ENCODE data around the gene TBC1D22A. TPM values are rescaled to one million over a fixed set of nuclear protein-coding genes. Genes with fewer than 3 reads are reported as not detected.
A peak's percentile ranks its signal among the peaks of the same experiment; 100 is the strongest.

The TBC1D22A gene
- total RNA-seq, 1 donor from 2014 or later: 8.9 TPM

DNA sequence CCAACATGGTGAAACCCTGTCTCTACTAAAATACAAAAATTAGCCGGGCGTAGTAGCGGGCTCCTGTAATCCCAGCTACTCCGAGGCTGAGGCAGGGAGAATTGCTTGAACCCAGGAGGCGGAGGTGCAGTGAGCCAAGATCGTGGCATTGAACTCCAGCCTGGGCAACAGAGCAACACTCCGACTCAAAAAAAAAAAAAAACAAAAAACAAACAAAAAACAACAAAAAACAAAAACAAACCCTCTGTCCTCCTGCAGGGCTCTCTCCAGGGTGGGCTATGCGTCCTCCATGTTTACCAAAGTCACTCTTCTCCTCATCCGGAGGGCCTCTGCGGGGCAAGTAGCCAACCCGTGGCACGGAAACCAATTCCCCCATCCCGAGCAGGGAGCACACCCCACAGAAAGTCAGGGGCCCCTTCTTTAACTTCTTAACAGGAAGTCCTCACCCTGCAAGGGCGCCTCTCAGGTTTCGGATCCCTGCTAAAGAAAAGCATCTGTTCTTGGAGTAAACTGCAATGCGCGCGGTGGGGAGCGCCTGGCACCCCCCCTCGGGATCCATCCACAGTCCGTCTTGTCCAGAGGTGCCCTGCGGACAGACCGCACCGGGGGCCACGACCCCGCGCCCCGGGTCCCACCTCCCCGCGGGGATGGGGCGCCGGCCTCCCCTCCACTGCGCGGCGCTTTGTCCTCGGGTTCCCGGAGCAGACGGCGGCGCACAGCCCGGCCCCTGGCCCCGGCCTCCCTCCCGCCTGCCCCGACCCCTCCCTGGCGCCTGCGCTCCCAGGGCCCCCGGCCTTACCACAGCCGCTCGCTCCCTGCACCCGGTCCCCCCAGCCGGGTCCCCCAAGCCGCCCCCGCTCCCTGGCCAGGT, 25.1 kb upstream of the TBC1D22A start:
- peak; percentile 25 for DNase-seq

DNA sequence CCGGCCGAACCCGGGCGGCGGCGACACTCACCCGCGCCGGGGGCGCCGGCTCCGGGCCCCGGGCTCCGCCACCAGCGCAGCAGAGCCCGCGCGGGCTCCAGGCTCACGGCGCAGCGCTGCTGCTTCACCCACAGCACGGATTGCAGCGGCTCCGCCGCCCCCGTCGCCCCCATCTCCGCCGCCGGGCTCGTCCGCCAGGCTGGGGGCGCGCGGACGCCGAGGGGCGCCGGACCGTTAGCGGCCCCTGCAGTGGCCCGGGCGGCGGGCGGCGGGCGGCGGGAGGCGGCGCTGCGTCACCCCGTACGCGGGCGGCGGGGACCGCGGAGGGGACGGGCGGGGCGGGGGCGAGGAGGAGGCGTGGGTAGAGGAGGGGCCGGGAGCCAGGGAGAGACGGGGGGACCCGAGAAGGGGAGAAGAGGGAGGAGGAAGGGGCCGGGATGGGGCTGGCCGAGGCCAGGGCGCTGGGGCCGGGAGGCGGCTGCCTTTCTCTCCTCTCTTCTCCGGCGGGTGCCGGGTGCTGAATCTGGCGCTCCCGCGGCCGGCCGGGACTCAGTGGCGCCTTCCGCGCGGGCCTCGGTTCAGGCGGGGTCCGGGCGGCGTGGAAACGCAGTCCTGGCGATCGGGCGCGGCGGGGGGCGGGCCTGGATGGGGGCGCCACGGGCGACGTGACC, 24.3 kb upstream of the TBC1D22A start, which contains the start of gene CERK:
Gene CERK, minus strand, starts transcription at position 277 of the 671 bp plus-strand sequence. Its CDS starts 104 bp downstream, at position 173.
- peak; percentile 61 for DNase-seq

DNA sequence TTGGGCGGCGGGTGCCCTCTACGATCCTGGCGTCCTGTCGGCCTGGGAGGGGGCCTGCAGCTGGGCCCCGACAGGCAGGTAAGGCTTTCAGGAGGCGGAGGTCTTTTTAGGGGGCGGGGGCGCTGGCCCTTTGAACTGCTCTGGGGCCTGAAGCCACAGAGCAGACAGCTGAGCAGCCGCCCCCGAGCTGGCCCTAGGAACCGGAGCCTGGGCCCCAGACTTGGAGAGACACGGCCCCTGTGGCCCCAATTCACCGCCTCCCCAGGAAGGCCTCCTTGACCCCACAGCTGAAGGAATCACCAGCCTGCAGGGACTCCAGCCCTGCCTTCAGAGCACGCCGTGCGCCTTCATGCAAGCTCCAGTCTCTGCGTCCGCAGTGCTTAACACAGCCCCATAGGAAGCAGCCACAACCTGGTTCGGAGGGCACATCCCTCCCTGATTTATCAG, 23.8 kb upstream of the TBC1D22A start:
- no peak for DNase-seq

DNA sequence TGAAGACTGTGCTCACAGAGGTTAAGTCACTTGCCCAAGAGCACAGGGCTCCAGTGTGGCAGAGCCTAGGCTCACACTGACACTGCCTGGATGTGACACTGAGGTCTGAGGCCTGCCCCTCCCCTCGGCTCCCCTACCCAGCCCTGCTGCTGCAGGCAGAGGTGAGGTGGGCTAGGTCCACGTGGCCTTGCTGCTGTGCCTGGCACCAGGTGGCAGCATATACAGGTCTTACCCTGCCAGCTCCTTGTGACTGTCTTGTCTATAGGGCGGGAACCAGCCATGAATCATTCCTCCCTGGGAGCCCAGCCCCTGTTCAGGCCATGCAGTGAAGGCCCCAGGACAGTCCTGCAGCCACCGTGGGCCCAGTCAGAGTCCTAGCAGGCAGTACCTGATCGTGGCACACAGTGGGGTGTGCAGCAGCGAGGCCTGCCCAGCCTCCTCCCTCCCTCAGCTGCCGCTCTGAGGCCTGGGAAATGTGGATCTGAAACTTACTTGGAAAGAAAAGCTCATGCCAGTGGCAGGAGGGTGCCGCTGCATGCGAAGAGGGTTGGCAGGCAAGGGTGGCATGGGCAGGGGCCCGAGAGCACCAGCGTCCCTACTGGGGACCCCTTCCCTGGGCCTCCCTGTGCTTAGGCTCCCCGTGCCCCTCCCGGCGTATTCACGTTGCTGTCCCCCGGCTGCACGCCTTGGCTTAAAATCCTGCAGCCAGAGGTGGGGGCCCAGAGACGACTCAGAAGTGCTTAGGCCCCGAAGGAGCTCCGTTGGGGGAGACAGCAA, 23.2 kb upstream of the TBC1D22A start:
- DNase-seq: no peak

DNA sequence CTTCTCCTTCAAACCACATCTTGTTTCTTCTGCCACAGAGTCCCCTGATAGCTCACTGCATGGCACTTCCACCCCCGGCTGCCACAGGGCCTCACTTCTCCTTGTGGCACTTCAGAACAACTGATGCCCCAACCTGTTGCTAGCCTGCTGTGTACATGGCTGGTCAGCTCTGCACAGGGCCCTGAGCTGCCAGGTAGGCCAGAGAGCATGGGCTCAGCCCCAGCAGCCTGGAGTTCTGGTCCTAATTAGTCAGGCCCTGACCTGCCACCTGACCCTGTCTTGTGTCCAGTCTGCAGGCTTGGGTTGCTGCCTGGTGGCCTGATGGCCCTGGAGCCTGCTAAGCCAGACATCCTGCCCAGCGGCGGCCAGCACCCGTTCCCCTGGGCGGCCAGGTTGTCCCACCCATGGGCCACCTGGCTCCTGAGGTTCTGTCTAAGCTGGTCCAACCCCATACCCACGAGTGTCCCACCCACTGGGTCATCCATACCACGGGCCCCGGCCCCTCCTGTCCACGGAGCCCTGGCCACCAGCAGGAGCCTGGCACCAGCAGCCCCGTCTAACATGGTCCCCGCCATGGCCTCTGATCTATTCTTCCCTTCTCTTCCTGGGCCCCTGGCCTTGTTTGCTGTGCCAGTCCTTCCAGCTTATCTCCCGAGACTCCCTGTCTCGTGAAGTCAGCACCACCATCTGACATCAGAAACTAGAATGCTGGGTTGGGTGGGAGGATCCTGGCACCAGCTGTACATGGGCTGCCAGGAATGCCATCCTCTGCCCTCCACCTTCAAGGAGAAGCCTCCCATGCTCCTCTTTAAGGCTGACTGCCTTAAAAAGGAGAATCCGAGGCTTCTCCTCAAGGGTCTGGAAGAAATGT, 21.3 kb upstream of the TBC1D22A start:
- no peak for DNase-seq

DNA sequence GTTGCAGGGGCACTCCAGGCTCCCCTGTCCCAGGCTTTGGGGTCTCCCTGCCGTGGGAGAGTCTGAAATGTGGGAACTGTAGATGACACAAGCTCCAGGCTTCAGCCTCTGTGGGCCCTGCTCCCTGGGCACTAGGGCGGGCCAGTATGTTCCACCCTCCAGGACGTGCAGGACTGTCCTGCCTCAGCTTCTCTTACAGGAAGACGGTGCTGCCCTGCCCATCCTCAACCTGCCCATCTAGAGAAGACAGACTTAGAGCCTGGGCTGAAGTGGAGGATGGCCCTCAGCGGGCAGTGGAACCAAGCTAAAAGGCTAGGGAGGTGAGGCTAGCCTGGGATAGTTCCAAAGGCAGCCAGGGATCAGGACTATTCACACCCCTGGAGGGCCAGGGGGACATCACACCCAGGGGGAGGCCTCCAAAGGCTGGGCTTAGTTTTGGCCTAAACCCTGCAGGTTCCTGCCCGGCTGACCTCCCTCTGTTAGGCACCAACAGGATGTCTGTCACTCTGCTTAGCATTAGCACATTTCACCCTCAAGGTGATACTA, 20.4 kb upstream of the TBC1D22A start:
- no peak for DNase-seq

DNA sequence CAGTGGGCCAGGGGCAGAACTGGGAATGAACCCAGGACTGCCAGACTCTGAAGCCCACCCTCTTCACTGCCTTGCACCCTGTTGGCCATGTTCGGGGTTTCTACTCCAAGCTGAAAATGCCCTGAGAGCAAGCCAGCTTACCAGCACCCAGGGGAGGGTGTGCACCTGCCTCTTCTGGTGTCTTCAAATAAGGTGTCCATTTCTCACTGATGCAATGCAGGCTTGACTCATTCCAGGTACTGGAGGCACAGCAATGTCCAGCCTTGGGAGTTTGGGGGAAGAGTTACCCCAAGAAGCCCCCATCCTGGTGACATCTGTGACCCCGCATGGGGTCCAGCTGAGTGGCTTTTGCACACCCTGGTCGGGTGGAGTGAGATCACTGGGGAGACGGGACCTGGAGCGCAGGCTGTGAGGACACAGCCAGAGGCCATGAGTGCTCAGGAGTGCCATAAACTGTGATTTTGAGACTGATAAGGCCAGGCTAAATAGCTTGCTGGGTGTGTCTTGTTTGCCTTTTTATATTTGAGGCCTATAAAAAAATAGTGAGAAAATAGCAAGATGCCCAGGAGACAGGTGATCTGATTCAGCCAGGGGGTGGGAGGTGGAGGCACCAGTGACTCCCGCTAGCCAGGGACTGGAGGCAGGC, 19.8 kb upstream of the TBC1D22A start:
- DNase-seq: no peak

DNA sequence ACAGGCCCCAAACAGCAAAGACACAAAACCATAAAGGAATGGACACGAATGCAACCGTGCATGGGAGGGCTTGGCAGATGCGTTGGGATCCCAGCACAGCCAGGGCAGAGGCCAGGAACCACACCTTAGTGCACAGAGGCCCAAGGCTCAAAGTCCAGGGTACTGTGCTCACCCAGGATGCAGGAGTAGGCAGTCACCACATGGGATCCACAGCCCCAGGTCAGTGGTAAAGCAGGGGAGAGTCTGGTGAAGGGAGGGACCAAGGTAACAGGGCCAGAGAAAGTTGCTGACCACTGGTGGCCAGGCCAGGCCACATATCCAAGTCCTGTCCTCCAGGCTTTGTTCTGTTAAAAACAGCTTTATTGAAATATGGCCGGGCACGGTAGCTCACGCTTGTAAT, 17.9 kb upstream of the TBC1D22A start:
- no peak for DNase-seq

DNA sequence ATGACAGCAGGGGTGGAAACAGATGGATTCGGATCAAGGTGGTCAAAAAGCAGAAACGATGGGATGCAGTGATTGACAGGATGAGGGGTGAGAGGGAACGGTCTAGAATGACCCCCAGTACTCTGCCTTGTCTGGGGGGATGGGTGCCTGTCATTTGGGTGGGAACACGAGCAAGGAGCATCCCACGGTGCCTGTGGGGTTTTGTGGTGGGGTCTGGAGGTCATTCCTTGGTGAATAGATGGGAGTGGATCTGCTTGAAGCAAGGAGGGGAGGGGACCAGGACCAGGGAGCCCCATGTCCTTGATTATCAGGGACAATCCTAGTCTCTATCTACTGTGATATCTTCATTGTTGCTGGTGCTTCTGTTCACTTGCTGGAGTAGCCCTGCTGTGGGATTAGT, 16.3 kb upstream of the TBC1D22A start:
- no peak for DNase-seq

DNA sequence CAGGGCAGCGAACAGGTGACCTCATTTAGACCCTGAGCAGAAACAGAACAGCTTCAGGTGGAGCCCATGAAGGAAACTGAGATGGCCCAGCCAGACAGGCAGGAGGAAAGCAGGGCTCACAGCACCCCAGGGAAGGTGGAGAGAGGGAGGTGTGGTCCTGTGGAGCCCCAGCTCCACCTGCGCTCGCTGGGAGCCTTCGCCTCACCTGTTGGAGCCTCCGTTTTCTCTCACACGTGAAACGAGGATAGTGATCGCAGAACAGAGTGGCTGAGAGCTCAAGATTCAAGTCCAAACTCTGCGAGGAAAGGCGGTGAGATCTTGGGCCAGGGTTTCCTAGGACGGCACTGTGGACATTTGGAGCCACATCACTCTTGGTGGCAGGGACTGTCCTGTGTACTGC, 15.8 kb upstream of the TBC1D22A start:
- DNase-seq: no peak

DNA sequence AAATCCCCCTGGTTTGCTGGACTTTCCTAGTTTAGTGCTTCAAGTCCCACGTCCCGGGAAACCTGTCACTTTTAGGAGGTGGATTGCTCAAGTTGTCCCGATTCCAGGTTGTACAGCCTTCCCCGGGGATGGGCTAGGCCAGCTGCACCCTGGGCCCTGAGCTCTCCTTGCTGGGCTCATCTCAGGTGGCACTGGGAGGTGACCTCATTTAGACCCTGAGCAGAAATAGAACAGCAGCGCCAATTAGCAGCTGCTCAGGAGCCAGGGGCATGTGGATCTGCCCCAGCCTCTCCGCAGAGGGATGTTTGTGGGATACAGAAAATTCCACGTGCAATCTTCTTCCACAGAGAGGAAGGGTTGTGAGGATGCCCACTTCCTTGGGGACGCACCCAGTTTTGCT, 14.8 kb upstream of the TBC1D22A start:
- no peak for DNase-seq

DNA sequence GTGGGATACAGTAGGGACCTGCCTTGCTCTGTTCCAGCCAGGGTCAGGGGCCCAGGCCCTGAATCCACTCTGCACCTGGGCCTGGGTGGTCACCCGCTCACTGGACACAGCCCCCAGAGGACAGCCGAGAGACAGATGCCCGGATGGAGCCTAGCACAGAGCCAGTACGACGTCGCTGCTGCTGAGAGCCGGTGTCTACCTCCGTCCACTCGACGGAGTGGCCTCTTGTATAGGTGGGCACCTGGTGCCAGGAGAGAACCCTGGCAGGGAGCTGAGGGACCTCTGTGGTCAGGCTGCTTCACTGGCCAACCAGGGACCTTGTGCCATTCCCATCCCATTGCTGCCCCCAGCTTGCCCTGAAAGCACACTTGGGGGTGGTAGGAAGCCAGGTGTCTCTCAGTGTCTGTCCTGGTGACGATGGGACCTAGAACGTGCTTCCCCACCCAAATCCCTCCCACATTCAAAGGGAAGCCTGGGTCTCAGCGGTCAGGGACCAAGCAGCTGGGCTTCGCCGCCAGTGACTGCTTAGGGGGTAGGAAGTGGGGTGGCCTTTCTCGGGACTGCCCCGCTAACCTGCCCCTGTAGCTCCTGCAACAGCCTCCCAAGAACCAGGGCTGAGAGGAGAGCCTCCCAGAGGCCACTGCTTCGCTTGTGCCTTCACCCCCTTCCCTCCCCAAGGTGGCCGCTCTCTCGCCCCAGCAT, 14.1 kb upstream of the TBC1D22A start:
- no peak for DNase-seq

DNA sequence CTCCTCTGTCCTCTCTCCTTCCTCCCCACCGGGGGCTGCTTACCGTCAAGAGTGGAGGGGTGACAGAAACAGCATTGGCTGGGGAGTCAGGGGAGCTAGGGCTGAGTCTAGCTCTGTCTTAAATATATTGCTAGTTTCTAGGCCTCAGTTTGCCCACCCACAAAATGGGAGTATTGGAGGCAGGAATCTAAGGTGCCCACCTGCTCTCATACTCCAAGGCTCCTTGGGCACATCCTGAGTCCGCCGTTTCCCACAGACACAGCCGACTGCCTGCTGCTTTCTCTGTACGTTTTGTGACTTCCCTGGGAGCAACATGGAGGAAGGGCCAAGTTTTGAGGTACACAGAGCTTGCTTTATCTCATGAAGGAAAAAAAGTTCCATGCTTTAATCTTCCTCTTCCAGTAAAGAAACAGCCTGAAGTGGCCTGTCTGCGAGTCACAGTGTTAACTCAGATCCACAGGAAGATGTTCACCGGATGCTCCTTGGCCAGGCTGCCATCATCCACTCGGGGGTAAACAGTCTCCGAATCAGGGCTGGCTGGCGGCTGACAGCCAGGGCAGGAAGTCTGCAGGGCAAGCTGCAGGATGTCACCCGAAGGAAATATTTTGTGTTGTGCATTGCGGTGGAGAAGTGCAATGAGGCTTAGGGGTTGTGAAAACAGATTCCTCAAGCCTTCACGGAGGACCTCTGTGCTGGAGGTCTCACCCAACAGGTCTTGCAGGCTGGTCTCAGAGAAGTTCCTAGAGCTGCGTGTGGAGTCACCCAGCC, 13.4 kb upstream of the TBC1D22A start:
- peak; percentile 26 for DNase-seq

DNA sequence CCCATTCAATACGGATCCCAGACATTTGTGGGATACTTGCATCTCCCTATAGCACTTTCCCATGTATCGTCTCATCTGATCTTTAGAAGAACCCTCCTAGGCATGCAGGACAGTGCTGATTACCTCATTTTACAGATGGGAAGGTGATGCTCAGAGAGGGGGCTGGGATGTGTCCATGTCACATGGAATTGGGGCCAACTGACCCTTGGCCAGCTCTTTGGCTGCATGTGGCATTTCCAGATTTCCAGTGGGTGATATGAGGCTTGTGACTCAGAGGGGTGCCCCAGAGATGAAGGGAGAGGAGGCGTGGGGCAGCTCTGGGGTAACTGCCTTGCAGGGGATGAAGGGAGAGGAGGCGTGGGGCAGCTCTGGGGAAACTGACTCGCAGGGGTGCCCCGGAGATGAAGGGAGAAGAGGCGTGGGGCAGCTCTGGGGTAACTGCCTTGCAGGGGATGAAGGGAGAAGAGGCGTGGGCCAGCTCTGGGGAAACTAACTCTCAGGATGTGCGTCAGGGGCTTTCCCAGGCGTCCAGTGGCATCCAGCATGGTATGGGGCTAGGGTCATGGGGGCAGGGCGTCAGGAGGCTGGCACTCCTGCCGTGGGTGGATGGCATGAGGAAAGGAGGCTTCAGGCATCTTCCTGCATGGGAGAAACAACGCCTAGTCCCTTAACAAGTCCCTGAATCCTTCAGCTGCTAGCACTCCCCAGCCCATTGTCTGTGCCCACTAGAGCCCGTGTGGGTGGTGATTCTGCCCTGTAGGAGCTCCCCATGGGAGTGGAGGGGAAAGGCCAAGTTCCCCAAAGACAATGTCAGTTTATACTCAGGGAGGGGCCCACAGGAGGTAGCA, 12.5 kb upstream of the TBC1D22A start:
- DNase-seq: no peak

DNA sequence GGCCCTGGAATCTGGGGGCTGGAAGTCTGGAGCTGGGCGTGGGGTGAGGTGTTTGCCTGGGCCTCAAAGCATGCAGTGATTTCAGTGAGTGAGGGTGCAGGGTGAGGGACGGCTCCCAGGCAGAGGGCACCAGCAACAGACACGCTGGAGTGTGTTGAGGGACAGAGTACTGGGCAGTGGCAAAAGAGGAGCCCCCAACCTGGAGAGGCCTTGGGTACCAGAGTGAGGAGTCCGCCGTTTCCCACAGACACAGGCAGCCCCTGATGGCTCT, 12.0 kb upstream of the TBC1D22A start:
- DNase-seq: no peak

DNA sequence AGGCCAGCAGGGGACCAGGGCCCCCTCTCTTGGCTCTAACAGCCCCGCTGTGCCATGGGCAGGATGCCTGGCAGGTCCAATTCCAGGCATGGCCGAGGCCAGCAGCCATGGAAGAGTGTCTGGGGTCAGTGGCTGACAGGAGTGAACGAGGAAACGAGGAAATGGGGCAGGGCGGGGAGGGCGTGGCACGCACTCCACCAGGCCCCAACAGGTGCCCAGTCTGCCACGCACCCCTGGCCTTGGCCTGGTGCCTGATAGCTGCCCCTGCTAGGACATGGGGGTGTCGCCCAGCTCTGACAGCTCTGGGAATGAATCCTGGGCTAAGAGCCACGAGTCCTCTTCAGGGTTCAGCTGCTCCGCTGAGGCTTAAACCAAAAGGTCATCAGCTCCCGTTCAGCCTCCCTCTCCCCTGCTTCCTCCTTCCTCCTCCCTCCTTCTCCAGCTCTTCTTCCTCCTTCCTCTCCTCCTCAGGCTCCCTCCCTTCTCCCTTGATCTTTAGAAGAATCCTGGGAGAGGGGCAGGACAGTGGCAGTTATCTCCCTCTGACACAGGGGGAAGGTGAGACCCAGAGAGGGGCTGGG, 11.5 kb upstream of the TBC1D22A start:
- no peak for DNase-seq

DNA sequence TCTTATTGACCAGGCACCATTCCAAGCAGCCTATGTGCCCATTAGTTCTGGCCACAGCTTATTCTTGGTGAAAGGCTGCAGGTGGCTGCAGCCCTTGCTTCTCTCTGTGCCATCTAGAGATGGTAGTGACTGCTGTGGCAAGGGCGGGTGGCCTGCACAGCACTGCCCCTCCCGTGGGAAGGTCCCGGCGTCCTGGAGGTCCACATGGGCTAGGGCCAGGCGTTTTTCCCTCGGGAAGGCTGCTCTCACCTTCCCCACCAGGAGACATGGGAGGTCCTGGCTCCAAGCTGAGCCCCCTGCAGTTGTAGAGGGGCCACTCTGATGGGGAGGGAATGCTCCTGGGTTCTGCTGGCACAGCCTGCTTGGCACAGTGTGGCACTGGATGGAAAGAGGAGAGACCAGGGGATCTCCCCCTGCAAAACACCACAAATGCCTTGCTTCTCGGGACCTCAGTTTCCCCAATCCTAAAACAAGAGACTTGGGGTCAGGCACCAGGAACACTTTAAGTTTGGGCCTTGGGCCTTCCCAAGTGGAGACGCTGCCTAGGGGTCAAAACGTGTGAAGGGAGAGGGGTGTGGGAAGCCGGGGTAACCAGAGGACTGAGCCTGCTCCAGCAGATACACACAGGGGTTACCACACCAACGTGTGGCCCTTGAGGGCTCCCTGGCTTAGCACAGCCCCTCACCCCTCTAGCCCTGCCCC, 10.0 kb upstream of the TBC1D22A start:
- DNase-seq: no peak

DNA sequence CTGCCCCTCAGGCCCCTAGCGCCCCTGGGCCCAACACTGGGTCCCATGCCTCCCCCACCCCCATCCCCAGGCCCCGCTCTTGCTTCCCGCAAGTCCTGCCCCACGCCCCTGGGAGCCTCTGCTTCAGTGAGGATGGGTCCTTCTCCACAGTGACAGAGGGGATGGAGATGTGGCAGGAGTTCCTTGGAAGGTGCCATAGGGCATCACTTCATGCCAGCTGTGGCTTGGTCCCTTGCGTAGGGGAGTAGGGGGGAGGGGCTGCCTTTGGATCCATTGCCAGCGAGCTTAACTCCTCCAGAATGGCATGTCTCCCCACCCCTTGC, 9.5 kb upstream of the TBC1D22A start:
- DNase-seq: no peak

Data from skin of body (tissue), 2 donors.